ENCODE results near the gene NFATC4.

Gene NFATC4

DNA sequence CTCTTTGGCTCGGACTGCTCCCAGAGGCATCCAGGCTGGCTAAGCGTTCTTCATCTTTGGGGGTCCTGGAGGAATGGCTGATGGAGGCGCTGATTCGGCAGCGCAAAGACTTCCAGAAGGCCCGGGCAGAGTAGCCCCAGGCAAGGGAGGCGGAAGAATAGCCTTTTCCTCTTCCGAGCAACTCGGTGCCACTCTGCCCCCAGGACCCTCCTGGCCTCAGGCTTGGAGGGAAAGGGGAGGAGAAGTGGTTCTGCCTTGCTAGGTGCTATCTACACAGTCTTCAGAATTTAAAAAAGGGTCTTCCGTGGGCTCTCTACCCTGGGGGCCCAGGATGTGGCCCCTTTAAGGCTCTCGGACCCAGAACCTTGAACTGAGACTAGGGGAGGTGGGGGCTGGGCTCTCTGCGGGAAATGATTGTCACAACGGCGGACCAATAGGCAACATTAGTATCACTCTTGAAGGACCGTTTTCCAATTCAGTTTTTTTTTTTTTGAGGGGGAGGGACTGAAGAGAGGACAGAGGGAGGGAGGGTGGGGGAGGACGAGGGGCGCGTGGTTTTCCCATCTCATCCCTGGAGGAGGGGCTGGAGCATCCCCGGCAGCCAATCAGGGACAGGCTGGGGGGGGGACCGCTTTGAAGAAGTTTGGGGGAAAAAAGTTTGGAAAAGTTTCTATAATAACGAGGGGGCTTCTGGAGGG, at the start of gene NFATC4:
Gene NFATC4 (plus strand): TSS at position 671 of the 698 bp plus-strand sequence. CDS start 157 bp downstream, outside the sequence.
- DNase-seq (ENCODE audit: low spot score) = peak; percentile 70

DNA sequence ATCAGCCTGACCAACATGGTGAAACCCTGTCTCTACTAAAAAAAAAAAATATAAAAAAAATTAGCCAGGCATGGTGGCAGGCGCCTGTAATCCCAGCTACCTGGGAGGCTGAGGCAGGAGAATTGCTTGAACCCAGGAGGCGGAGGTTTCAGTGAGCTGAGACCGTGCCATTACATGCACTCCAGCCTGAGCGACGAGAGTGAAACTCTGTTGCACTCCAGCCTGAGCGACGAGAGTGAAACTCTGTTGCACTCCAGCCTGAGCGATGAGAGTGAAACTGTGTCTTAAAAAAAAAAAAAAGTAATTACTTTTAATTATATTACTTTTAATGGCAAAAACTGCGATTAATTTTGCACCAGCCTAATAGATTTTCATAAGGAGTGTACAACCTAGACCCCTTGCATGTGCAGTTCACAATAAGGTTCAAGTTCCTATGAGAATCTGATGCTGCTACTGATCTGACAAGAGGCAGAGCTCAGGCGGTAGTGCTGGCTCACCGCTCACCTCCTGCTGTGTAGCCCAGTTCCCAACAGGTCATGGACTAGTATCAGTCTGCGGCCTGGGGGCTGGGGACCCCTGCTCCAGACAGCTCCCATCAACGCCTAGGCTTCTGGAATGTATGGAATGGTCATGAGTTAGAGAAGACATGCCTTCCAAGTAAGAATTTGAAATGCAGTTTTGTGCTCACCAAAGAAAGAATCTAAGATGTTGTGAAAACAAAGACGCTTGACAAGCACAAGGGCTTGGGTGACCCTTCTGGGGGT, 46.6 kb upstream of the NFATC4 start:
- no peak for DNase-seq (ENCODE audit: low spot score)

DNA sequence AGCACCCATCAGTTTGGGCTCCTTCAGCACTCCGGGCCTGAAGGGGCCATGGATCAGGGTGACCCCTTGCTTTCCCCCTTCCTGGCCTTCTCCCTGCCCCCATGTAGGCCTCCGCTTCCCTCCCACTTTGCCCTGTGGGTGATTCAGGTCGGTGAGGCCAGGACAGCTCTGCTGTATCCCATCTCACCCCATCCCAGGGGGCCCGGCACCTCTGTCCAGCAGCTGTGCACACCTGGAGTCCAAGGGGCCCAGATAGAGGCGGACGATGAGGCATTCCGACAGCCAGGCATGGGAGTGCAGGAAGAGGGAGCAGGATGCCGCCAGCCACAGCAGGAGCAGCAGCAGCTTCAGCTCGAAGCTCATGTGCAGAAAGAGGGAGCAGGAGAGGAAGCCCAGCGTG, 45.3 kb upstream of the NFATC4 start:
- DNase-seq (ENCODE audit: low spot score) = no peak

DNA sequence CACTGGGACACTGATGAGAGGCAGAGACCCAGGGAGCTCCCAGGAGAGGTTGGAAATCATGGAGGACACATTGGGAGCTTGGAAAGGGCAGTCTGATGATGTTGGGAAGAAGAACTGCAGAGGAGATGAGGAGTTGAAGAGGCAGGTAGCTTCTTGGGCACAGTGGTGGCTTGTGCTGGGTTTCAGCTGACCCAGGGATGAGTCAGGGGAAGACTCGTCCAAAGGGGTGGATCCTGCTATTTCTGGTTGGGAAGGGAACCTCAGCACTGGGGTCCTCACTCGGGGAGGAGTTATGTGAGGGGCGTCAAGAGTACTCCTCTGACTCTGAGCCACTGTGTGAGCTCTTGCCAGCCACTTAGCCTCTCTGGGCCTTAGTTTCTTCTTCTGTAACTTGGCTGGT, 44.6 kb upstream of the NFATC4 start:
- DNase-seq (ENCODE audit: low spot score) = no peak

DNA sequence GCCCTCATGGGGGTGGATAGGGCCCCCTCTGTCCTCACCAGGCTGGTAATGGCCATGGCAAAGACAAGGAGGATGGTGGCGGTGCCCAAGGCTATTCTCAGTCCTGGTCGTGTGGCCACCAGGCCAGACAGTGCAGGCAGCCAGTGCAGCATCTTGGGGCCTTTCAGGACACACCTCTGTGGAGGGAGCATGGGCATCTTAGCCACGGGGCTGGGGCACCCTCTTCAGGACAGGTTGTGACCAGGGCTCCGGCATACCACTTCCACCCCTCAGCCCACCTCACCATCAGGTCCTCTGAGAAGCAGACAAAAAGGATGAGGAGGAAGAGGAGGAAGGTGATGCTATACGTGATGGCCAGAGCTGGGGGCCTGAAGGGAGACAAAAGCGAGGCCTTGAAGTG, 44.0 kb upstream of the NFATC4 start:
- no peak for DNase-seq (ENCODE audit: low spot score)

DNA sequence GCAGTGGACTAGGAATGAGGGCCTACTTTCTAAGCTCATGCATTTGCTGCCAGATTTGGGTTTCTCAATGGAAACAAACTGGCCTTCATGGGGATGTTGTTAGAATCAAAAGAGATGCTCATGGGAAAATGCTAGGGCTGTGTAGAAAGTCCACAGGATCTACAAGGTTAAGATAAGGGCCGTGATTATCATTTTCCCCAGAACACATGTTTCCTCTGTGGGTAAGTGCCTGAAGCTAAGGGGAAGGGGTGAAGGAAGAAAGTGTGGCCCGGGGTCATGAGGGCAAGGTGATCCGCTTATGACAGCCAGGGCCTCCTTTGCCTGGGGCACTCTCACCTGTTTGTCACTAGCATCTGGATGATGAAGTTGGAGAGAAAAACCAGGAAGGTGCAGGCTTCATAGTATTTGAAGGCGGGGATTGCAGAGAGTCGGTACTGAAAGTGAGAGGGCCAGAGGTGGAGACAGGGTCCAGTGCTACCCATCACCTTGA, 42.9 kb upstream of the NFATC4 start:
- DNase-seq (ENCODE audit: low spot score) = no peak

DNA sequence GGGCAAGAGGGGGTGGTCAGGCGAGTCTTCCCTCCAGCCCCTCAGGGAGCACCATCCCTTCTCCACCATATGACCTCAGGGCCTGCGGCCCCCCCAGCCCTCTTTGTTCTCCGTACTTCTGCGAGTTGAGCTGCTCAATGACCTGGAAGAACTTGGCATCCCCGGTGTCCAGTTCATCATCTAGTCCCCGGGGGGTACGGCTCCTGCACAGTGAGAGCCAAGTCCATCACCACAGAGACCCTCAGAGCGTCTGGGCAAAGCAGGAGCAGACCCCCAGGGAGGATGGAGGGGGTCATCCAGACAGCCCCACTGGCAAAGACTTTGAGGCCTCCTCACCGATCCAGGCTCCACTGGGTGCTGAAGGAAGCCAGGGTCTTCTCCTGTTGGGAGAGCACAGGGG, 42.0 kb upstream of the NFATC4 start:
- no peak for DNase-seq (ENCODE audit: low spot score)

DNA sequence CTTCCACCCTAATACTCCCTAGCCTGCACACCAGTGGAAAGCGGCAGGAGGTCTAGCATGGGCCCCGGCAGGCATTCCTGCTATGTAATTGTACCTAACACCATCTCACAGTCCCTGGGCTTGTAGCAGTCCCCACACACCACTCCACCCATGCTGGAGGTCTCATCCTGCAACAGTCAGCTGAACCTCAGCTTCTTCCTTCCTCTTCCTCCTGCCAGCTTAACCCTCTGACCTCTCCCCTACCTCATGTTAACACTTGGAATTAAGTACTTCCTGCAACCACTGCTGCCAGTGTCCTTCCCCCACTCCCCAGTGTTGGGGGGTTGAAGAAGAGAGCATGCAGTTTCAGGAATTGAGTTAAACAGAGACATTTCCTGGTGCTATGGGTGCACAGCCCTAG, 40.7 kb upstream of the NFATC4 start:
- no peak for DNase-seq (ENCODE audit: low spot score)

DNA sequence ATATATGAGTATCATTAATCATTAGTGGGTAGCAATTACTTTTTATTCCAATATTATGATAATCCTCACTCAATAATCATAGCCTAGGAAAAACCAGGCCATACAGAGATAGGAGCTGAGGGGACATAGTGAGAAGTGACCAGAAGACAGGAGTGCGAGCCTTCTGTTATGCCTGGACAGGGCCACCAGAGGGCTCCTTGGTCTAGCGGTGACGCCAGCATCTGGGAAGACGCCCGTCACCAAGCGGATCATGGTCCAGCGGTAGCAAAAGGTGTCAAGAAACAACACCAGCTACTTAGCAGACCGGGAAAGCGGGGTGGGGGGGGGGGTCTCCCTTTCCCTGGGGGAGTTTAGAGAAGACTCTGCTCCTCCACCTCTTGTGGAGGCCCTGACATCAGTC, 40.1 kb upstream of the NFATC4 start:
- peak; percentile 27 for DNase-seq (ENCODE audit: low spot score)

DNA sequence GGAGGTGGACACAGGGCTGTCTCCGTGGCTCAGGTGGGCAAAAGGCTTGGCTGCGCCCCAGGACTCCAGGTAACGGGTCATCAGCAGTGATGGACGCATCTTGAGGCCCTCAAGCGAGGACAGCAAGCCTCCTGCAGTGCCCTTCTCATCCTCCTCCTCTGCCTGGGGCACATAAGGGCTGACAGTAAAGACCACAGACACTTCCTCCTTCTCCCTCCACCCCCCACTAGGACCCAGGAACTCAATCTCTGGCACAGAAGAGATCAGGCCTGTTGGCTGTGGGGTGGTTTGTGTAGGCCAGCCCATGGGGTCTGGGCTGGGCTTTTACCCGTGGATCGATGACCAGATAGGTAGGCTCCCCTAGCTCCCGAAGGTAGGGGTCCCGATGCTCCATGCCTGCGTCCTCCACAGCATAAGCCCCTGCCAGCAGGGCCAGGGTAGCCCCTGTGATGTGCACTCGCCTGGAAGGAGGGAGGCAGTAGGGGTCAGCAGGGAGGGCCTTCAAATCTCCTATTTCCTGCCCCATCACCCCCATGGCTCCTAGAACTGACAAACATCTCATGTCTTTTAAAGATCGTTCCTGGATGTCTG, 38.8 kb upstream of the NFATC4 start:
- DNase-seq (ENCODE audit: low spot score) = no peak

DNA sequence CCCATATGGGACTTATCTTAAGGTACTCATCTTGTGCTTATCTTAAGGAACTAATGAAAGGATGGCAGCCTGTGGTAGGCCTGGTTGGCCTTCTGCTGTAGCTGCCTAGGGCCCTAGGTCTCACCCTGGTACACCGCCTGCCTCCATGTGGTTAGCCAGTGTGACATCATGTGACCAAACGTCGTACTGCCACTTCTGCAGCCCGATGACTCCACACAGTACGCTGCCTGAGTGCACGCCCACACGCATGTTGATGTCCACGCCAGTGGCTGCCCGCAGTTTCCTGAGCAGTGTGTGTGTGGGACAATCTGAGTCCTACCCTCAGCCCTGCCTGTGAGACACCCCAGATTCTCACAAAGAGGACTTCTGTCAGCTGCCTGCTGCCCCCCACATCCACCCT, 38.2 kb upstream of the NFATC4 start:
- DNase-seq (ENCODE audit: low spot score) = no peak

DNA sequence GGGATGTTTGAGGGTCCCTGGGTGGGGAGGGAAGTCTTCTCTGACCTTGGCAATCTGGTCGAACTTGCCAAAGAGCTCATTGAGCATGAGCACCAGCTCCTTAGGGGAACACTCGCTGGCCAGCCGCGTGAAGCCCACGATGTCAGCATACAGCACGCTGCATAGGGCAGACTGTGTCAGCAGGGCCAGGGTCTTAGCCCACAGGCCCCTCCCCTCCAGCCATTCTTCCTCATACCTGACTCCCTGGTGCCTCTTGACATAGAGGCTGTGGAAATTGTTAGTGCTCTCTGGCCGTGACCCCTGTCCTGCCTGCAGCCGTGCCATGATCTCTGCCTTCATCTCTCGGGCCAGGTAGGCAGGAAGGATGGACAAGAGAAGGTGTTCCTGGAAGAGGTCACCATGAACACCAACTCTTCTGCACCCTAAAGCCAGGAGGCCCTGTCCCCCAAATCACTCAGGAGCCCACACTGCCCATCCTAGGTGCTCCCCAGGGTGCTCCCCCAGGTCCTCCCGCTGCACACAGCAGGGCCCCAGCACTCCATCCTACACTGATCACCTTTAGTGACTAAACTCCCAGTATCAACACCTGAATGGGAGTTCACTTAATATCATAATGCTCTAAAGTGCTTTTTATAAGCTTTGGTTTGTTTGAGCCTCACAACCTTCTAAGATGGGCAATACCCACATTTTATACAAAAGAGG, 36.9 kb upstream of the NFATC4 start:
- DNase-seq (ENCODE audit: low spot score) = no peak

DNA sequence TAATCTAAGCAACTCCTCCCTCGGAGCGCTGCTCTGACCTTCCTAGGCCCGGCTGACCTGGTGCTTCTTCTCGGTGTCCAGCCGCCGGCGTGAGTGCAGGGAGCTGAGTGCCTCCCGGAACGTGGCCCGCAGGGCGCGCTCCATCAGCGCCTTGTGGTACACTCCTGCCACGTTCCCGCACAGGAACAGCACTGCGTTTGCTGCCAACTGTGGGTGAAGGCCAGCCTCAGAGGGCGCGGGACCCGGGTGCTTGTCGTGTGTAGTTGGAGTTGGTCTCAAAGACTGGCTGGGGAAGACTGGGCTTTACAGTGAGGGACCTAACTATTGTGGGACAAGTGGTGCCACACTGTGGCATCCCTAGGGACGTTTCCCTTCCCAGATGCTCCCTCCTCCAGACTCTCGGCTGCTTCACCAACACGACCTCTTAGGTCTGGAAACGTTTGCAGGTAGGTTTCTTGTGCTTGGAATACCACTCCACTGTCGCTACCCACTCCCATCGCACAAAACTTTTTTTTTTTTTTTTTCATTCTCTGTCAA, 36.2 kb upstream of the NFATC4 start:
- no peak for DNase-seq (ENCODE audit: low spot score)

DNA sequence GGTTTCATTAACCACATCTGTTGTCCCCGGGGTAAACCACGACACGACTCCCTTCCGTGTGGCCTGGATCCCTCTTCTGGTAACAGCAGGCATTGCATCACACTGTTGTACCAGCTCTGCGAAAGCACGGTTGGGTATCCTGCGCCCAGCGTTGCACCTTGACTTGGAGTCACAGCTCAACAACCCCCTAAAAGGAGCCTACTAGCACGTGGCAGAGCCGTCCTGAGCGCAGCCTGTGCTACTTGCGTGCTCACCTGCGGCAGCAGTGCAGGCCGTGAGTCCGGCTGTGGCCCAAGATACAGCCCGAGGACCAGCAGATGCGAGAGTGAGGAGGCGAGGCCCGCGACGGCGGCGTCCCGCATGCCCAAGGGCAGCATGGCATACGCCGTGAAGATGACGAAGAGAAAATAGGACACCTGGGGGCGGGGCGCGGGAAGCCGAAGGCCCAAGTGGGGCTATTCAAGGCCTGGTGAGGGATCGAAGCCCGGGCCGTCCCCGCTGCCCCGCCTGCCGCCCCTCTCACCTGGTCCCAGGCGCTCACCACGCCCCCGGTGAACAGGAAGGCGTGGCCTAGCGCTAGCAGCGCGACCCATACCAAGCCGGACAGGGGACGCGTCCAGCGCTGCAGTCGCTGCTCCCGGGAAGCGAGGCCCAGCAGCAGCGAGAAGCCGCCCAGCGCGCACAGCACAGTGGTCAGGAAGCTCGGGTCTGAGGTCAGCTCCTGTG, 35.6 kb upstream of the NFATC4 start:
- peak; percentile 77 for DNase-seq (ENCODE audit: low spot score)

DNA sequence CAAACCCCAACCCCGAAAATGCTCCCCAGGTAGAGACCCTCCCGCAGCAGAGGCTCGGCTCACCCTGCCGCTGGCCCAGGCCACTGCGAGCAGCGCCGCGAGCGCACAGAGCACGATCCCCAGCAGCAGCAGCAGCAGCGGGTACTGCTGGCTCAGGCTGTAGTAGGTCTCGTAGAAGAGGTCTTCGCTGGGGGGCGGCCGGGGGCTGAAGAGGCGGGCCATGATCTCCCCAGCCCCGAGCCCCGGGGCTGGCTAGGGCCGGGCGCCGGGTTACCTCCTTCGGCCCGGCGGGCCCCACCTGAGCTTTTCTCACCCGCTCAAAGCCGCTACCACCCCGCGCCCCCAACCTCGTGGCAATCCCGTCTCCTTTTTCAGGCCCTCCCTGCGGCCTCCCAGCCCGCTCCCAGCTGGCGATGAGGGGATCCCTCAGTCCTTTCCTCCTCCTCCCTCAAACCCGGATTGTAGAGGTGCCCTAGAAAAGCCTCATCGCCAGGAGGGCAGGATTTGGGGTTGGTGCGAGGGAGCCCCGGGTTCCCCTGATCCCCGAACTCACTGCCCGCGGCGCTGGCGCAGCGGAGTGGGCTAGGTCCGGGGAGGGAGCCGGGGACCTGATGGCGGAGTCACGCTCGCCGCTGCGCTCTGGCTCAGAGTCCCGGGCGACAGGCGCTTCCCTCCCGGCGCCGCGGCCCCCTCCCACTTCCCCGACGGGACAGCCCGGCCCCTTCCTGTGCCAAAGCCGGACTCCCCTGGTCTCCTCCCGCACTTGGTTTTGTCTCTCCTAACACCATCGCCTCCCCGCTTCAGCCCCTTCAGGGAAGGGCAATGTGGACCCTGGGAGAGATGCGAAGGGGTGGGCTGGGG, 33.3 kb upstream of the NFATC4 start, which contains the start of gene ADCY4:
Gene ADCY4 (minus strand): TSS at position 641 of the 861 bp plus-strand sequence. CDS start 419 bp downstream, at position 222.
- DNase-seq (ENCODE audit: low spot score) = no peak

DNA sequence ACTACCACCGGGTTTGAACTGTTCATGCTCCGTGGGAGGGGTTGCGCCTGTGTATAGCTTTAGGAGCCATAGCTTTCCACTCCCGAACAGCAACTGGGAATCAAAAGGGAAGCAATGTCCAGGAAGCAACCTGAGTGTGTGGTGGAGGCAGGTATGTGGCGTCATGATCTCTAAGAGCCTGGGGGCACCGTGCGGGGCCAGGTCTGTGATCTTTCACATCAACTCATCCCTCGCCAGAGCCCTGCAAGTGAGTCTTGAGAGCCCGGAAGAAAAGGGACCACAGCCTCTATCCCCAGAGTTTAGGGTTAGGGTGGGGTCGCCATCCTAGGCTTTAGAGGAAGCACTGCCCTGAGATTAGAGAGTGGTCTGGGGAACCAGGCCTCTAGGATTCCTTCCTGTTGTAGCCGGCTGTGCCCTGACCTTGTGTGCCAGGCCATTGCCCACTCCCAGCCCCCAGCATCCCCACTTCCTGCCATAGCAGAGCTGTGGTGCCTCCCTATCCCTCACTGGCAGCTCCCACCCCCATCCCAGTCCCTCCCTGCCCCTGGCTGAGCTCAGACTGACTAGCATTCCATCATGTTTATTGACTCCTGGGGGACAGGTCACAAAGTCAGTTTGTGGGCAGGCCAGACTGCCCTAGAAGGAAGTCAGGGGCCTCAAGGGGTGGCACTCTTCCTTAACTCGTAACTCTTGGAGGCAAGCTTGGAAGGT, 32.4 kb upstream of the NFATC4 start:
- no peak for DNase-seq (ENCODE audit: low spot score)

DNA sequence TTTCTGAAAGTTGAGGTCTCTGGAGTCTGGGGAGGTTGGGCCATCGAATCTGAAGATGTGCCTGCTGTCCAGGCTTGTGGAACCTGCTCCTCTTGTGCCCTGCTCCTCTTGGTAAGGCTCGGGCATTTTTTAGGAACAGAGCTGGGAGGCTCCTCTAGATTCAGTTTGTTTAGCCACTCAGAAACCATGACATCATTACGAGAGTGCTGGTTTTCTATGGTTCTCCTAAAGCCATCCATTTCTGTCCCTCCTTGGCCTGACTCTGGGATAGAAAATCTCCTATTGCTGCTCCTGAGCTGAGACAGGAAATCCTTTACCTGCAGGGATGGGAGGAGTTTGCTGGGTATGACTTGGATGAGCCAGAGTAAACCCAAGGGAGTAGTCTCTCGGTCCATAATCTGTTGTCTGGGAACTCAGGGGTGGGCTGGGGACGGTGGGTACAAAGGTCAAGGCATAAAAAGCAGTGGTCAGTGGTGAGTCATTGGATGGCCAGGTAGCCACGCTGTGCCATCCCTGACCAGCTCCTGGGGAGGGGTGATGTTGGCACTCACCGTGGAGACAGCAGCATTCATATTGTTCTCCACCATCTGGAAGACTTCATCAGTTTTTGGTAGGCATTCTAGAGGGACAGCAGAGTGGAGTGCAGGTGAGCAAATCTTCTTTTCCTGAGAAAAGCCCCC, 30.7 kb upstream of the NFATC4 start:
- no peak for DNase-seq (ENCODE audit: low spot score)

DNA sequence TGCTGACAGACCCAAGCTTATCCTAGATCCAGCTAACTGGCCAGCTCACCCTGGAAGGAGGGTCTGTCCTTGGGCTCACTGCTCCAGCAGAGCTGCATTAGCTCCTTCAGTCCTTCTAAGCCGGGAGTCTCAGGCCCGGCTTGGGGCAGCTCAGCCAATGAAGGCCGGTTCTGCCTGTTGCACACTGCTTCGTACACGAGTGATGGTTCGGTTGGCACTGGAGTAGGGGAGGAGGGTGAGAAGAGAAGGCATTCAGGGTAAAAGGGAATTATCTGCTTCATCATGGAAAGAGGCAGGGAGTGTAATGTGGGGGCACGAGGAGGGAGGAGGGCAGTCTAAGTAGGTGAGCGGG, 30.2 kb upstream of the NFATC4 start:
- DNase-seq (ENCODE audit: low spot score) = no peak

DNA sequence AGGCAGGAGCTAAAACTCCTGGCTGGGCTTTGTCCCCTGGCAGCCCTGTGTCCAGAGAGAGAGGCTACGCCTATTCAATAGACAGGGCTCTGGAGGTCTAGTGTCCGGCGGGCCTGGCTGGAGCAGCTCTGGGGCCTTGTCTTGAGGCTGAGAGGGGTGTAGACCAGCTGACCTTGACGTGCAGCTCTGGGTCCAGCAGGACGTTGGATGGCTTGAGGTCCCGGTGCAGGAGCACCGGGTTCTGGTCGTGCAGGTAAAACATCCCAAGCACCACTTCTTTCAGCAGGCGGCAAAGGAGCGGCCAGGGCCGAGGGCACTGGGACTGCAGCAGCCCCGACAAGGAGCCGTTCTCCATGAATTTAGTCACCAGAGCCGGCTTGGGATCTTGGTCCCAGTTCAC, 29.1 kb upstream of the NFATC4 start:
- no peak for DNase-seq (ENCODE audit: low spot score)
